Epithelial cell of alveolus of lung (primary cell): ENCODE results near the gene GOLT1A. TPM values are rescaled to one million over a fixed set of nuclear protein-coding genes. Genes with fewer than 3 reads are reported as not detected.

ENCODE experiments used
- total RNA-seq: library from RNA; depleted of rRNA; stranded (reverse); fragments of >200 nt; gene quantifications from 2 replicates; pipeline ENCODE4 v1.2.1, GENCODE V29; 2015

GOLT1A gene, protein sequence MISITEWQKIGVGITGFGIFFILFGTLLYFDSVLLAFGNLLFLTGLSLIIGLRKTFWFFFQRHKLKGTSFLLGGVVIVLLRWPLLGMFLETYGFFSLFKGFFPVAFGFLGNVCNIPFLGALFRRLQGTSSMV
- 0.26 TPM in 1 of 2 replicates, not detected in the other for total RNA-seq

DNA sequence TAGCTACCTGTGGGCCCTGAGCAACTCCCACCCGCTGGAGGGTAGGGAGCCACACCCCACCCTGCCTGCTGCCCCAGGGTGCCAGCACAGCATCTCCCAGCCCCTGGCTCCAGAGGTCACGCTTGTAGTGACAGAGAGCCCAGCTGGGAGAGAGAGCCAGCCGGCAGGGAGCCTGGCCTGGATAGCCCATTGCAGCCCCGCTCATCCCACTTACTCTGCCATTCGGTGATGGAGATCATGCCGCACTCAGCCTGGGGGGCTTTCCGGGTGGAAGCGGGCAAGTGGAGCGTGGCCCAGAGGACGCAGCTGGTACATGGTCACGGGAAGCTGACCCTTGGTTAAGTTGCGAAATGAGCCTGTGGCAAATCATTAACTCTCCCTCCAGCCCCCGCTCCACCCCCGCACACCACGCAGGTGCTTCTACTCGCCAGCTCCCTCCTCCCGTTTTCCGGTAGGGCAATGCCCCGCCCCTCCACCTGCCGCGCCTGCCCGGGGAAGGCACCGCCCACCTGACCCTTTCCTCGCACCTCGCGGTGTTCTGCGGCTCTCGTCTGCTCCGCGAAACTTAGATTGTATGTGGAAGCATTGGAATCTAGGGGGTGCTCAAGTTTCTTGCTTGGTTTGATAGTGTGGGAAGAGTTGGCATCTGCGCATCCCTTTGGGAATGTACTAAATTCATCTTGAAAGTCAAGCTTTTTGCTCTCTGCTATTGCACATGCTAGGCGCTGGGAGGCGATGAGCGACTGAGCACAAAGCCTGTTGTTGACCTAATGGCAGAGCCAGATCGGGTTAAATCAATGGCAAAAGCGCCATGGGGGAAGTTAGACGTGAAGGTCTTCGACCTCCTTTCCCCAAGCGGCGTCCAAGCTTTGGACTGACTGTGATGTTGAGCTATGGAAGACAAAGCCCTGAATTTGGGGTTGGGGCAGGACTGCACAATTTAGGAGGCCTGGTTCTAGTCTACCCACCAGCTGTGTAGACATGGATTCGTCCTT, at the start of gene GOLT1A:
TSS of gene GOLT1A (minus strand) at position 321 of the 995 bp plus-strand sequence. CDS start at position 239, 82 bp downstream.

DNA sequence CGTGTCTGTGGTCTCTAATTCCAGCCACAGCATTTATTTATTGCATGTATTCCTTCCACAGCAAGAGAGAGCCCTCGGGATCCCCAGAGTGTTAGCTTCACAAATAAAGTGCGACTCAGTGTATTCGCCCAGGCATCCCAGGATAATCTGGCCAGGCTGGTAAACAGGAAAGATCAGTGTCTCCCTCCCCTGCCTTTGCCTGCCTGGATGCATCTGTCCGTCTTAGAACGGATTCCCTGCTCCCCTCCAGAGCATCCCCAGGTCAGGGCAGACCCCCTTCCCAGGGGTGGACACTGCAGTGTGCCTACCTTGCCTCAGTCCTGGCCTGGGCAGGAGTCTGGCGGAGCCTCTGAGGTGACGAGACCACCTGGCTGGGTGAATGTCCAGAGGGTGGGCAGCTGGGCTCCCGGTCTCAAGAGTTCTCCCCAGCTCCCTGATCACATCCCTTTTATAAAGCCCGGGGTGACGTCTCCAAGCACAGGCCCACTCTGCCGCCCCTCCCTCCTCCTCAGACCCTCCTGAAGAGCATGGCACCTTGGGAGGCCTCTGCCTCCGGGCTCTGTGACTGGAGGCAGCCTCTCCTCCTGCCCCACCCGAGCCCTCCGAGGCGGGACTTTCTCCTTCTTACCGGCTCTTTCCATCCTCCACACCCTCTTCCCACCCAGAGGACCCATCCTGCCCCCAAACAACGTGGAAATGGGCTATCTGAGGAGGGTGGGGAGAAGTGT, 17.6 kb downstream of the GOLT1A start, which contains the start of gene KISS1:
TSS of gene KISS1 (minus strand) at position 424 of the 728 bp plus-strand sequence. CDS start 3,615 bp downstream, outside the sequence.

DNA sequence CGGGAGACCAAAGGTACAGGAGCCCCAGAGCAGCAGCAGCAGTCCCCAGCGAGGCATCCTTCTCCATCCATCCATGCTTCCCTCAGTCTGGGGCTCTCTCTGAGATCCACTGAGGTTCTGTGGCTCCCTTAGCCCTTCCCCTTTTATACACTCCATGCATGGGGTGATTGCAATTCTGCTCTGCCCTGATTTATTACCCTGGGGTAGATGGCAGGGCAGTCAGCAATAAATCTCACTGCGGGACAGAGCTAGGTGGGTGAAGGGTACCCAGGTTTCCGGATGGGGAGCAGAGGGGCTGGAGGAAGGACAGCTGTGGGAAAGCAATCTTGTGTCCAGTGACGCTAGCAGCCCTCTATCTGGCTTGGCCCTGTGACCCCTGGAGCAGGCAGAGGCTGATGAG, 47.6 kb downstream of the GOLT1A start, which contains the start of gene REN:
TSS of gene REN (minus strand) at position 119 of the 400 bp plus-strand sequence. CDS start at position 75, 44 bp downstream.

DNA sequence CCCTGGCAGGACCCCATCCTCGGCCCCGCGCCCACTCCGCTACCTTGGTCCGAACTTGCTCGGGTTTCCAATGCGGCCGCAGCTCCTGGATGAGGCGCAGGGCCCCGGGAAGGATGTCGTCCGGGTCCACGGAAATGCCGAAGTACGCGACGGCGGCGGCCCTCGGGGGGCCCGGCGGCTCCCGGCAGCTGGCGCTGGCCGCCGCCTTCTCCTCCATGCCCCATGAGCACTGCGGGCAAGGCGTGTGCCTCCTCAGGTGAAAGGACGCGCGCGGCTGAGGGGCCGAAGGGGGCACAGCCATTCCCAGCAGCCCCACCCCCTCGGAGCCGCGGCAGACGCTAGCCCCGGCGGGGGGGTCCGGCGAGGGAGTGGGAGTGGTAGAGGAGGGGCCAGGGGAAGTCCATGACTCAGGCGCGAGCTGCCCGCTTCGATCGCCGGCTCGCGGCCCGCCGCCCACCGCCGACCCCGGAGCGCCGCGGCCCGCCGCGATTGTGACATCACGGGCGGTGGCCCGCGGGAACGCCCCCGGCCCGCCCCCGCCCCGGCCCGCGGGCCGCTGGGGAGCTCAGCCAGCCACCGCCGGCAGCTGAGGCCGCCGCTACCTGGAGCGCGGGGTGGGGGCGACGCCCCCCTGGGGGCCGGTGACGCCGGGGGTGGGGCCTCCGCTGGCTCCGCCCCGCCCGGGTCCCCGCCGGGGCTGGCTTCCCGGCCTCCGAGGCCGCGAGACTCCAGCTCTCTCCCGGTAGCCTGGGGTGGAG, 62.1 kb downstream of the GOLT1A start, which contains the start of gene ETNK2:
TSS of gene ETNK2 (minus strand) at position 493 of the 758 bp plus-strand sequence. CDS start at position 301, 192 bp downstream.

Other genes with a start within 250 kb of the GOLT1A start
- gene SOX13, start 140.9 kb downstream of the GOLT1A start, total RNA-seq, result 4.8 and 6.1 TPM in 2 replicates
- gene ETNK2, start 61.9 kb downstream of the GOLT1A start, total RNA-seq, result 8.7 and 12.9 TPM in 2 replicates
- gene REN, start 47.7 kb downstream of the GOLT1A start, total RNA-seq, result not detected in 2 replicates
- gene KISS1, start 17.5 kb downstream of the GOLT1A start, total RNA-seq, result not detected in 2 replicates
- 1.3 and 3.7 TPM in 2 replicates for gene PLEKHA6, start 145.9 kb upstream of the GOLT1A start, total RNA-seq
- gene PPP1R15B, start 197.8 kb upstream of the GOLT1A start, total RNA-seq, result 28.7 and 31.3 TPM in 2 replicates